Neural progenitor cell (in vitro differentiated cells): ENCODE measurements around the gene ATF6B.

ENCODE experiments used
- CTCF ChIP-seq: fragments of 200-600 bp; sonication (generic); IDR thresholded peaks from 2 replicates; pipeline ENCODE4 v1.5.1; 2017; ENCODE audit warnings: antibody characterized with exemption, mild to moderate bottlenecking
- EZH2phosphoT487 ChIP-seq: fragments of 200-600 bp; sonication (generic); IDR thresholded peaks from 2 replicates; pipeline ENCODE4 v1.6.1; 2017; ENCODE audit warnings: antibody characterized with exemption

- TF ChIP-seq CTCF (no peak), EZH2phosphoT487 (no peak)
Measured at GRCh38 chr6:32168350-32168749, 40.3 kb upstream of the ATF6B start.
